NCI-H82 treated with DMSO at 0.1 percent for 48 hours (cell line): Measurements from ENCODE around the gene ABCD2.
"Not testable (repeated sequence)": the region's sequence is repeated elsewhere in the genome, so short reads cannot be mapped to it uniquely, and the experiment has no call there.

Experiments
- DNase-seq: peaks from one replicate; lab custom pipeline; 2025; ENCODE audit not compliant: unreplicated experiment; lab: John Stamatoyannopoulos, UW

The ABCD2 gene

DNA sequence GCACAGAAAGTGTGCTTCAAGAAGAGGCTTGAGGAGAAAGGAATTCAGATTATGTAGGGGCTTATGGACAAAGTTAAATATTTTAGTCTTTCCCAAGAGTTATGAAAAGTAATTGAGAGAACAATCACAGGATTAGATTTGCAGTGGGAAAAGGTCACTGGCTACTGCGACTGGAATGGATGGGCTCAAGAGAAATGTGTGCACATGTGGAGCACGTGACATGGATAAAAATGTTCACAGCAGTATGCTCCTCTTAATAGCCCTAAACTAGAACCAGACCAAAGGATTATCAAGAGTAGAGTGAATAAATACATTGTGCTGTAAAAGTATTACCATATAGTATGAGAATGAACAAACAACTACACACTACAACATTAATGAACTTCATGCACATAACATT is 78.1 kb downstream of the ABCD2 start:
- no peak for DNase-seq

DNA sequence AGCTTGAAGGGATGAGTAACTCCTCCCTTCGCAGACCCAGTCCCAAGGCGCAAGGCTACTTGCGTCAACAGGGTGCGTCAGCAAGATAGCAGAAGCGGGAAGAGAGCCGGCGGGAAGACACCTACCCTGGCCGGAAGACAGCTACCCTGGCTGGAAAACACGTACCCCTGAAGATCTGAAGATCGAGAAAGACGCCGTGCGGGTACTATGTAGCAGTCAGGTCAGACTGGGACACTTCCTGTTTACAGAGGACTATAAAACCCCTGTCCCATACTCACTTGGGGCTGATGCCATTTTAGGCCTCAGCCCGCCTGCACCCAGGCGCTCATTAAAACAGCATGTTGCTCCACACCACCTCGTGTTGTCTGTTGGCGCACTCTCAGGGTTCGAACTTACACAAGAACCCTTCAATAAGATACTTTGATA is 80.9 kb downstream of the ABCD2 start:
- DNase-seq: no peak

DNA sequence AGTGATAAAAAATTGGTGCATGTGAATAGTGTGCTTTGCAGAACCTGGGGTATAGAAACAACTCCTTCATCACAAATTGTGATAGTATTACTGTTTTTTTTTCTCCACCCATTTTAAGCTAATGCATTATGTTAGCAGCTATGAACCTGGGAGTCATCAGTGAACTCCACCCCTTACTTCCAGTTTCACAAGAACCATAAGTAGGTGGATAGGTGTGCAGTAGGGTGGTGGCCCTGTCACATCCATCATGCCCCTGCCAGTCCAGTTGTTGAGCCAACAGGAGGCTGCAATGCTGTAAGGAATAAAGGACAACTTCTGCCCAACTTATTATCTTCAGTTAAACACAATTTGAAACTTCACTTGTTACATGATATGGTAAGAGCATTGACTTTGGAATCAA is 85.7 kb downstream of the ABCD2 start:
- no peak for DNase-seq

DNA sequence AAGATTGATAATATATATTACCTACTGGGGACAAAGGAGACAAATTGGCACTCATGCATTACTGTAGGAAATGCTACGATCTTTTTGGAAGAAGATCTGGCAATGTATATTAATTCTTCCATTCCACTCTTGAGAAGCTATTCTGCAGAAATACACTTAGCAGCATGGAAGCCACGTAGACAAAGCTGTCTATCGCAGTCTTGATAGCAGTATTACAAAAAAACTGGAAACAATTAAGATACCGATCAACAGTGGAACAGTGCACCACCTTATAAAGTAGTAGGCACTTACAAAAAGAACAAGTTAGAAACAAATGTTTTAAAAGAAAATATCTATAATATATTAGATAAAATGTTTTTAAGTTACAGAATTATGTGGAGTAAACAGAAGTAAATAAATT is 87.2 kb downstream of the ABCD2 start:
- no peak for DNase-seq

DNA sequence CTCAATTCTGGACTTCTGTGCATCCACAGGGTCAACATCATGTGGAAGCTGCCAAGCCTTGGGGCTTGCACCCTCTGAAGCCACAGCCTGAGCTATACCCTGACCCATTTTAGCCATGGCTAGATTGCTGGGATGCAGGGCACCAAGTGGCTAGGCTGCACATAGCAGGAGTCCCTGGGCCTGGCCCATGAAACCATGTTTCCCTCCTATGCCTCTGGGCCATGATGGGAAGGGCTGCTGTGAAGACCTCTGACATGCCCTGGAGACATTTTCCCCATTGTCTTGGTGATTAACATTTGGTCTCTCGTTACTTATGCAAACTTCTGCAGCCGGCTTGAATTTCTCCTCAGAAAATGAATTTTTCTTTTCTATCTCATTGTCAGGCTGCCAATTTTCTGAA is 92.6 kb downstream of the ABCD2 start:
- no peak for DNase-seq

DNA sequence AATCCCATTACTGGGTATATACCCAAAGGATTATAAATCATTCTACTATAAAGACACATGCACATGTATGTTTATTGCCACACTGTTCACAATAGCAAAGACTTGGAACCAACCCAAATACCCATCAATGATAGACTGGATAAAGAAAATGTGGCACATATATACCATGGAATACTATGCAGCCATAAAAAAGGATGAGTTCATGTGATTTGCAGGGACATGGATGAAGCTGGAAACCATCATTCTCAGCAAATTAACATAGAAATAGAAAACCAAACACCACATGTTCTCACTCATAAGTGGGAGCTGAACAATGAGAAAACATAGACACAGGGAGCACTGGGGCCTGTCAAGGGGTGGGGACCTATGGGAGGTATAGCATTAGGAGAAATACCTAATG is 97.4 kb downstream of the ABCD2 start:
- DNase-seq: not testable (repeated sequence)

DNA sequence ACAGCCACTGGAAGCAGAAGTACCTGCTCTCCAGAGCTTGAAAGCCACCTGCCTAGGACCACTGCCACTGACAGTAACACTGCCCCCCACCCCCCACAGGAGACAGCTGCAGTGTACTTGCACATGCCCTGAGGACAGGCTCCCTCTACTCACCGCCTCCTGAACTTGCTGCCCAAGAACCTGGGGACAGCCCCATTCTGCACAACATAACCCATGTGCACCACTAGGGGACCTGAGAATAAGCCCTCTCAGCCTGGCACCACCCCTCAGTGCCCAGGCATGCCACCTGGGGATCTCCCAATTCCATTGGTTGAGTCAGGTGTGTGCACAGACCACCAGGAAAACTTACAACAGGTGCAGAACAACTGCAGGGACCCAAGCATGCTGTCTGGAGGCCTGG is 109.6 kb downstream of the ABCD2 start:
- DNase-seq: no peak

DNA sequence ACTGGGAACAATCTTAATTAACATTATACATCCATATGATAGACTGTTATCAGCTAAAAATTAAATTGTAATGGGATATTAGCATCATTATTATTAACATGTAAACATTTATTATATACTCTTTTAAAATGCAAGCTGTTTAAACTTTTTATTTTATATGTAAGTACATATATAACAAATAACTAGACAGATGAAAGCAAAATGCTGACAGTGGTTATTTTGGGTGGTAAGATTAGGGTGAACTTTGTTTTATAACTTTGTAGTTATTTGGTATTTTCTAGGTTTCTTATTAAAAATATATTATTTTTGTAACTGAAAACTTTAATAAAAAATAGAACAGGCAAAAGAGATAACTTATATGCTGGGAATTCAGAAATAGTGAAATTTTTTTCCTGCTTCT is 114.0 kb downstream of the ABCD2 start:
- no peak for DNase-seq

DNA sequence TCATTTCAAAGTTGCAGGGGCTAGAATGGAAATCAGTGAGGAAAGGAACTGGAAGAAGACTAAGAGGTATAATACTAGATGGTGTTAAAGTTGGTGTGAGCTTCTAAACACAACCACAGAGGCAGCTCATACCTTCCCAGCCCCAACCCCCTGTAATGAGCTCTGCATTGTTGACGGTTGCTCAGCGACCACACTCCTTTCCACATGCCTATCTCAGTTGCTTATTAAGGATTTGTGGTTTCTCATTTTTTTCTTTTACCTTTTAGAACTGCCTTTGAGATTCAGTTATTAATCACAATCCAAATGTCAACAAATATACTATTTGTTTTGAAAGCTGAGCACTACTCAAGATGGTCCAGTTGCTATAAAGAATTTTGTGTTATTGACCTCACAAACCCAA is 114.6 kb downstream of the ABCD2 start:
- no peak for DNase-seq

DNA sequence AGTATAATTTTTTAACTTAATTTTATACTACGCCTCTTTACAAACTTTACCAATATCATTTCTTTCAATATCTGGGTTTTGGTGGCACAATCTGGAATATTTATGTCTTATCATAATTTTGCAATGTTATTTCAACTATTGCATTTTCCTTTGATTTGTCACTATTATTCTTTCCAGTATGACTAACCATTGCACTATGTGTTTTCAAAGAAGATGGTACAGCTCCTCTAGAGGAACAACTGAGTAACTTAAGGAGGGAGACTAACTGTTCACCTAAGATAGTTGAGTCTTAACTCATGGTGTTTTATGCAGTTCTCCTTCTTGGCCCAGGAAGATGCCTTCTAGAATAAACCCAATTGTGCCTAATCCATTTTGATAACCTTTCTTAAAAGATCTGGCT is 116.2 kb downstream of the ABCD2 start:
- no peak for DNase-seq

DNA sequence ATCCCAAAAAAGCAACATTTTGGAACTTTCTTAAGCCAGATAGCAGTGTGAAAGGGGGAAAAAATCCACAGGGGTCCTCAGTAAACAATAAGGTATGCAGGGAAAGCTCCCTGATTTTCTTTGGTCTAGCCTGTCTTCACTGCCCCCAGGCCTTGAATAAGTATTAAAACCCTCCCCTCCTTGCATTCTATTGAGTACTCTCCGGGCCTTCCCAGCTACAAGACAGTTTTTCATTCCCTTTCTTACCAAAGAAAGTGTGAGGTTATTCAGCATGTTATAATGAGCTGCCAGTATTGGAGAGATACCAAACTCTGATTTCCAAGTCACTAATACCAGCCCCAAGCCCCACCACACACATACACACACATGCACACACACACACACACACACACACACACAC is 116.9 kb downstream of the ABCD2 start:
- no peak for DNase-seq
